ENCODE measurements around the gene POM121.
"Not testable (repeated sequence)": the region's sequence is repeated elsewhere in the genome, so short reads cannot be mapped to it uniquely, and the experiment has no call there.

The POM121 gene

GRCh38 chr7:72924733-72925545, at the start of gene POM121:
TSS of gene POM121 (plus strand) at chr7:72925095. CDS start at chr7:72925122, 27 bp downstream.
- DNase-seq (ENCODE audit: low spot score): peak; percentile 96

DNA sequence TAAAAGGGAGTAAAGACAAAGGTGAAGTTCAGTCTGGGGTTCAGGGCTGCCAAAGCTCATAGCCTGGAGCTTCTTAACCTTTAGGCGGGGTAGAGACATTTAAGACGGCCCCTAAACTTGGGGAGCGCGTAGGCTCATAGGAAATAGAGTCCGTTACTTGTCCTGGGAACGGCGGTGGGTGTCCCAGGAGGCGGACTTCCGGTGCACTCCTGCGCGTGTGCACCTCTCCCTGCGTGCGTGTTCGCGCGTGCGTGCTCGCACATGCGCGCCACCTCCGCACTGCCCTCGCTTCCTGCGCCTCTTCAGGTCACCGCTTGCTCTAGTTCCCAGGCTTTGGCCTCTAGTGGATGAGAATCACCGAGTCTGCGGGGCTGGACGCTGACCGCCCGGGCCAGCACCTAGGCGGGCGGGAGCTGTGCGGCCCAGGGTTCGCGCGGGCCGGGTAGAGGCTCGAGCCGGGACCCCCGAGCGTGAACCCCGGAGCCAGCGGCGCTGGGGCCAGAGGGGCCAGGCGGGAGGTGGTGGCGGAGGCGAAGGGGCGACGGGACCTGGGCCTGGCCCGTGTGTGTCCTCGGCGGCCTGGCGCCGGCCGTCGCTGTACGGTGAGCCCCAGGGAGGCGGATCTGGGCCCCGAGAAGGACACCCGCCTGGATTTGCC, 45.7 kb upstream of the POM121 start:
- DNase-seq (ENCODE audit: low spot score): peak; percentile 96

DNA sequence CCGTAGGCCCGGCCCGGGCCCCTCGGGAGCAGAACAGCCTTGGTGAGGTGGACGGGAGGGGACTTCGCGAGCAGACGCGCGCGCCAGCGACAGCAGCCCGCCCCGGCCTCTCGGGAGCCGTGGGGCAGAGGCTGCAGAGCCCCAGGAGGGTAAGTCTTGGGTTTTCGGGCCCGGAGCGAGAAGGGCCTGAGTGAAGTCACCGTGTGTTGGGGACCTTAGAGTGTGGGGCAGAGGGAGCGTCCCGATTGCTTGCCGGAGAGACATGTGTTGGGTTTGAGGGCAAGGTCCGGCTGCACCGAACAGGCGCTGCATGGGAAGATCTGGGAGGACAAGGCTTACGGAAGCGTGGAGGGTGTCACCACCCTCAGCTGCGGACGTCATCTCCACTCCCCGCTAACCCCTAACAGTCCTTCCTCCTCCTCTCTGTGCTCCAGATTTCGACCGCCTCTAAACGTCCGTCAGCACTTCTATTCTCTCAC, 45.1 kb upstream of the POM121 start:
- peak; percentile 77 for DNase-seq (ENCODE audit: low spot score)

- DNase-seq (ENCODE audit: low spot score): not testable (repeated sequence)
These were observed 33.1 kb upstream of the POM121 start for GRCh38 chr7:72891750-72892149.

DNA sequence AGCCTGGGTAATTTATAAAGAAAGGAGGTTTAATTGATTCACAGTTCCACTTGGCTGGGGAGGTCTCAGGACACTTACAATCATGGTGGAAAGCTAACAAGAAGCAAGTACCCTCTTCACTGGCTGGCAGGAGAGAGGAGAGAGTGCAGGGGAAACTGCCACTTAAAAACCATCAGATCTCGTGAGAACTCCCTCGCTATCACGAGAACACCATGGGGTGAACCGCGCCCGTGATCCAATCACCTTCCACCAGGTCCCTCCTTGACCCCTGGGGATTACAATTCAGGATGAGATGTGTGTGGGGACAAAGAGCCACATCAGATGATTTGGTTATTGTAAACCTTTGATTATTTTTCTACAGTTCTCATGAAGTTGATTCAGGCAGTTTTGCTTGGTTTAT, 20.2 kb upstream of the POM121 start:
- not testable (repeated sequence) for DNase-seq (ENCODE audit: low spot score)

- DNase-seq (ENCODE audit: low spot score): not testable (repeated sequence)
These were observed 16.5 kb upstream of the POM121 start for GRCh38 chr7:72908422-72908821.

DNA sequence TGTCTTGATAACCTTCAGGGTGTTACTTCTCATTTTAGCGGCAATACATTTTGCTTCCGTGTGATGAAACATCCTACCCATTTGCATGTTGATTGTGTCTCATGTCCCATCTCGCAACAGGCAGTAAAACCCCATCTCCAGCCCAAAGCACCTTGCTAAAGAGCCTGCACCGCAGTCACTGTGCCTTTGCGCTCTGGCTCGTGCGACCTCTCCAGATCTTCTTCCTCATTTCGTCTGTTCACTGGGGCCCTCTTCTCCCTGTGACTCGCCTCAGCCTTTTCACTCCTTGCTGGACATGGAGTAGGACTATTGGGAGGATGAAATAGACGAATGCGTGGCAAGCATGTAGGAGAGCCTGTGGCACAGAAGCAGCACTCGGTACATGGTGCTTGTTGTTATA, 13.5 kb upstream of the POM121 start:
- not testable (repeated sequence) for DNase-seq (ENCODE audit: low spot score)

DNA sequence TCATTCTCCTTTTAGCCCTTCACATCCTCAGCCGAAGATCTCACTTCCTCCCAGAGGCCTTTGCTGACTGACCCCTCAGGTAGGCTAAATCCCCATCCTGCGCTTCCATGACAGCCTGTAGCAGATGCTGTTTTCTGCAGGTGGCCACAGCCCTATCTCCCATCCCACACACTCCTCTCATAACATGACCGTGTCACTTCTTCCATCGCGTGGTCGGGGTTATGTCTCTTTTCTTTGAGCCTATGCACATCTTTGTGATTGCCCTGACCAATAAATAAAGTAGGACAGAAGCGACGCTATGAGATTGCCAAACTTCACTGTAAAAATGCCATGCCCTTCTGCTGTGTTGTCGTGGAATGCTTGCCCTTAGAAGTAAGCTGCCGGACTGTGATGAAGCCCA, 11.1 kb upstream of the POM121 start:
- DNase-seq (ENCODE audit: low spot score): peak; percentile 5

GRCh38 chr7:72914756-72915525, 10.0 kb upstream of the POM121 start:
- DNase-seq (ENCODE audit: low spot score): peak; percentile 71

GRCh38 chr7:72919256-72919775, 5.6 kb upstream of the POM121 start:
- DNase-seq (ENCODE audit: low spot score): no peak

- DNase-seq (ENCODE audit: low spot score): no peak
These were observed 536 bp upstream of the POM121 start for GRCh38 chr7:72924386-72924732.

- DNase-seq (ENCODE audit: low spot score): peak; percentile 56
These were observed 738 bp downstream of the POM121 start for GRCh38 chr7:72925546-72926120.

GRCh38 chr7:72927791-72928190, 2.9 kb downstream of the POM121 start:
- DNase-seq (ENCODE audit: low spot score): not testable (repeated sequence)

DNA sequence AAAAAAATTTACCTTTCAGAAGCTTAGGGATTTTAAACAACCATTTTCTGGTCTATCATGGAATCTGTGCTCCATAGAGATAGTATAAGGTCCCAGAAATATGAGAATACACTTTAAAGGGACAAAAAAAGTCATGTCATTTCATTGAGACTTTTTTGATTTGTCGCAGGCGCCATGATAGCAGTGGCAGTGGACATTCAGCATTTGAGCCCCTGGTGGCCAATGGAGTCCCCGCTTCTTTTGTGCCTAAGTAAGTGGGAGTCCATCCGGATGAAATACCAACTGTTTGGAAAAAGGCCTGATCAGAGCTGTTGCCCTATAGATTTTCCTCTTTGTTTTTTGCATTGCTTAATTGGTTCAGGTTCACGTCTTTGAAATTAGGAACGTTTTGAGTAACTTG, 3.3 kb downstream of the POM121 start:
- DNase-seq (ENCODE audit: low spot score): not testable (repeated sequence)

DNA sequence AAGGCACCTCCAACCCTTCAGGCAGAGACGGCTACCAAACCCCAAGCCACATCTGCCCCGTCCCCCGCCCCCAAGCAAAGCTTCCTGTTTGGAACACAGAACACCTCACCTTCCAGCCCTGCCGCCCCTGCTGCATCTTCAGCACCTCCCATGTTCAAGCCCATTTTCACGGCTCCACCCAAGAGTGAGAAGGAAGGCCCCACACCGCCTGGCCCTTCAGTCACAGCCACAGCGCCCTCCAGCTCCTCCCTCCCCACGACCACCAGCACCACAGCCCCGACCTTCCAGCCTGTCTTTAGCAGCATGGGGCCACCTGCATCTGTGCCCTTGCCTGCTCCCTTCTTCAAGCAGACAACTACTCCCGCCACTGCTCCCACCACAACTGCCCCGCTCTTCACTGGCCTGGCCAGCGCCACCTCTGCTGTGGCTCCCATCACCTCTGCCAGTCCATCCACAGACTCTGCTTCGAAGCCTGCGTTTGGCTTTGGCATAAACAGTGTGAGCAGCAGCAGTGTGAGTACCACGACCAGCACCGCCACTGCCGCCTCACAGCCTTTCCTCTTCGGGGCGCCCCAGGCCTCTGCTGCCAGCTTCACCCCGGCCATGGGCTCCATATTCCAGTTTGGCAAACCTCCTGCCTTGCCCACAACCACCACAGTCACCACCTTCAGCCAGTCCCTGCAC, 17.3 kb downstream of the POM121 start:
- not testable (repeated sequence) for DNase-seq (ENCODE audit: low spot score)

DNA sequence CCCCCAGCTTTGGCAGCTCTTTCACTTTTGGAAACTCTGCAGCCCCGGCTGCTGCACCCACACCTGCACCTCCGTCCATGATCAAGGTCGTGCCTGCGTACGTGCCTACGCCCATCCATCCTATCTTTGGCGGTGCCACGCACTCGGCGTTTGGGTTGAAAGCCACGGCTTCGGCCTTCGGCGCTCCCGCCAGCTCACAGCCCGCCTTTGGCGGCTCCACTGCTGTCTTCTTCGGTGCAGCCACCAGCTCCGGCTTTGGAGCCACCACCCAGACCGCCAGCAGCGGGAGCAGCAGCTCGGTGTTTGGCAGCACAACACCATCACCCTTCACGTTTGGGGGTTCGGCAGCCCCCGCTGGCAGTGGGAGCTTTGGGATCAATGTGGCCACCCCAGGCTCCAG, 18.1 kb downstream of the POM121 start:
- not testable (repeated sequence) for DNase-seq (ENCODE audit: low spot score)

- DNase-seq (ENCODE audit: low spot score): not testable (repeated sequence)
These were observed 20.0 kb downstream of the POM121 start for GRCh38 chr7:72944937-72945336.

DNA sequence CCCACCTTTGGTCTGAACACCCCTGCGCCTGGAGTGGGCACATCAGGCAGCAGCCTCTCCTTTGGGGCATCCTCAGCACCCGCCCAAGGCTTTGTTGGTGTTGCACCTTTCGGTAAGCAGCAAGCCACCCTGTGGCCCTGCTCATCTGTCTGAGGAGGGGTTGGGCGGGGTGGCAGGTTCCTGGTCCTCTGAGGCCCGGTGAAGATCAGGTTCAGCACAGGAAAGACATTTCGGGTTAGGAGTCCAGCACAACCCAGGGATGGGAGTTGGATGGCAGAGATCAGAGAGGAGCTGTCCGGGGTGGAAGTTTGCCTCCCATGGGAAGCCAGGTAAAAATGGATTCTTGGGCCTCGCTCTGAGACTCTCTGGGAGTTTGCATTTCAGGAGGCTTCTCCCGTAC, 20.7 kb downstream of the POM121 start:
- peak; percentile 11 for DNase-seq (ENCODE audit: low spot score)

DNA sequence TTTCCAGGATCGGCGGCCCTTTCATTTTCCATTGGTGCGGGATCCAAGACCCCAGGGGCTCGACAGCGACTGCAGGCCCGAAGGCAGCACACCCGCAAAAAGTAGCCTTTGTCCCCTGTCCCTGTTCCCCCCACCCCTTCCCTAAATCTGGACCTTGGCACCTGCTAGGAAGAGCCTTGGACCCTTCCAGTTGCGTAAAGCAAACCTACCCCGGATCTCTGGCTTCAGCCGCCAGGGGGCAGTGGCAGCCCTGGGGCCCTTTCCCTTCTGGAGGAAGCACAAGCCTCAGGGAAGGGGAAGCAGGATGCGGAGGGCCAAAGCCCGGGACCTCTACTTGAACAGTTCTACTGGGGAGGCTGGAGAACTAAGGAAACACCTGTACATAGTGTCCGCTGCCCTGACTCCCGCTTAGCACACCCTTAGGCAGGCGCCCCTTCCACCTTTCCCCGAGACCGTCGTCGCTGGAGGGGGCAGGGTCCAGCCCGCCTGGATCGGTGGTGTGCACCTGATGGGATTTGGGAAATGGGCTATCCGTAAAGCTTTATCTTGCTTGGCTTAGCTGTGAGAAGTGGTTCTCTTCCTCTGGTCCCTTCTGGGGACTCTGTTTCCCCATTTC, 21.3 kb downstream of the POM121 start:
- DNase-seq (ENCODE audit: low spot score): not testable (repeated sequence)

DNA sequence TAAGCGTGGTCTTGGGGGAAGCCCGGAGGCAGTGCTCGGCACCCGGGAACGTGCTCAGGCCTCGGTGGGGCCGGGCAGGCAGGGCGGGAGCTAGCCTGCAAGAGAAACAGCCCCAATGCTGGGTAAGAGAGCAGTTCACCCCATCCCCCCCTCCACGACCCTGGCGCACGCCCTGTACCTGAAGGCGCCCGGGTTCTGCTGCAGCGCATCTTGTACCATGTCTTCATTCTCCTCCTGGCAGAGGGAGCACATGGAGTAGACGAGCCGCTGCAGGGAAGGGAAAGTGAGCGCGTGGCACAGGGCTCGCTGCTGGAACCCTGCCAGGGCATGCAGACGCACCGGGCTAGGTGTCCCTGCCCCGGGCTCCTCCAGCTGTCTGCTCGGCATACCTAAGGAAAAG, 23.8 kb downstream of the POM121 start:
- DNase-seq (ENCODE audit: low spot score): not testable (repeated sequence)

GRCh38 chr7:72949276-72949675, 24.4 kb downstream of the POM121 start:
- DNase-seq (ENCODE audit: low spot score): not testable (repeated sequence)

All from NAMALWA (cell line).